Hypothalamus (tissue), 51 donors: ENCODE results near the gene UEVLD.

Experiments used
- DNase-seq, 51 donors: peaks; one replicate each; lab custom pipeline; 2025; lab: John Stamatoyannopoulos, UW

UEVLD gene

GRCh38 chr11:18502352-18502751, 86.2 kb downstream of the UEVLD start:
- no peak for DNase-seq

- DNase-seq = no peak
Observed at GRCh38 chr11:18501629-18502028, 86.9 kb downstream of the UEVLD start.

GRCh38 chr11:18498039-18498438, 90.5 kb downstream of the UEVLD start:
- no peak for DNase-seq

GRCh38 chr11:18495703-18496102, 92.8 kb downstream of the UEVLD start:
- no peak for DNase-seq

- no peak for DNase-seq
Observed at GRCh38 chr11:18495271-18495670, 93.3 kb downstream of the UEVLD start.

- DNase-seq = no peak
Observed at GRCh38 chr11:18493310-18493709, 95.2 kb downstream of the UEVLD start.

- no peak for DNase-seq
Observed at GRCh38 chr11:18492888-18493287, 95.6 kb downstream of the UEVLD start.

GRCh38 chr11:18491924-18492323, 96.6 kb downstream of the UEVLD start:
- DNase-seq = no peak

GRCh38 chr11:18490736-18491485, 97.6 kb downstream of the UEVLD start:
- DNase-seq = peak in 5 of 51 donors; percentile 2 to 47 (median 7)

- no peak for DNase-seq
Observed at GRCh38 chr11:18490319-18490718, 98.2 kb downstream of the UEVLD start.

GRCh38 chr11:18485913-18486528, 102.5 kb downstream of the UEVLD start:
- no peak for DNase-seq
